CD4-positive, alpha-beta T cell treated with Interleukin-4 for 1 hour (primary cell): Measurements from ENCODE around the gene TMEM106A.
"Not testable (repeated sequence)": the region's sequence is repeated elsewhere in the genome, so short reads cannot be mapped to it uniquely, and the experiment has no call there.

Source experiments
- DNase-seq, 2 donors: peaks; one replicate each; pipeline ENCODE4 v3.0.0-alpha.2; 2020 to 2022

The TMEM106A gene

DNA sequence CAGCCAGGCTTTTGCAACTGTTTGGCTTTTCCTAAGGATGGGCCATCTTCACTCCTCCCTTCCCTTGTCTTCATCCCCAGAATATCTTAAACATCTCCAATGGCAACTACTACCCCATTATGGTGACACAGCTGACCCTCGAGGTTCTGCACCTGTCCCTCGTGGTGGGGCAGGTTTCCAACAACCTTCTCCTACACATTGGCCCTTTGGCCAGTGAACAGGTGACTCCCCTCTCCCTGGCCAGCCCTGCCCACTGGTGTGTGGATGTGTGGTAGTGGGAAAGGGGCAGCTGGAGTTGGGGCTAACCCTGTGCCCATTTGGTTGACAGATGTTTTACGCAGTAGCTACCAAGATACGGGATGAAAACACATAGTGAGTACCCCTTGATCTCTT is 4.7 kb downstream of the TMEM106A start:
- no peak for DNase-seq

DNA sequence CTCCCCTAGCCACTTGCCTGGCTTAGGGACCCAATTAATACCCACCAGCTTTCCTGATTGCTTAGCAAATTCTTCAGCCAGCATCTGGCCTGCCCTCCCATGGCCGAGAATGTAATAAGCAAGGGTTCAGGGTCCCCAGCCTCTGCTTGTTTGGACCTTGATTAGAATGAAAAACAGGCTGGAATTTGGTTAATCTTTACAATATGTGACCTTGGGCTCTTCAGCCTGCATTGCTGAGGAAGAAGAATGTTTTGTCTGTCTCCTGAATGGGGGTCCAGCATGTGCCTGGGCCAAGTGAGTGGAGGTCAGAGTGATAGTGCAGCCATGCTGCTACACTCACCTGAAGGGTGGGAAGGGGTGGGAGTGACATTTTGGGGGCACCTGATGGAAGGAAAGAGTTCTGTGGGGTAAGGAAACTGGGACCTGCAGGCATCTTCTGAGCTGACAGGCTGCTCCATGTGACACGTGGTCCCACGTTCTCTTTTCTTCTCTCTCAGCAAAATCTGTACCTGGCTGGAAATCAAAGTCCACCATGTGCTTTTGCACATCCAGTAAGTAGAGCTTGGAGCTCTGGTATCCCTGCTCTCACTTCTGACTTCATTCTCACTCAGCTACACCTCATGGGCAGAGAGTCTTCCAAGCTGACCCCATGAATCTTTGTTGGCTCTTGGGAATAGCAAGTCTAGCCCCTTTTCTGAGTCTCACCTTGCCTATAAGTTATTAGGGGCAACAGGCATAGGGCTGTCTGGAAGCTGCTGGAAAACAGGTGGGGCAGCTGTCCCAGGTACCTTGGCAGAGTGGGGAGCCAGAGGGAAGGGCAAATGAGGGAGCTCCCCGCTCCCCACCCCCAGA is 5.3 kb downstream of the TMEM106A start:
- DNase-seq: no peak

DNA sequence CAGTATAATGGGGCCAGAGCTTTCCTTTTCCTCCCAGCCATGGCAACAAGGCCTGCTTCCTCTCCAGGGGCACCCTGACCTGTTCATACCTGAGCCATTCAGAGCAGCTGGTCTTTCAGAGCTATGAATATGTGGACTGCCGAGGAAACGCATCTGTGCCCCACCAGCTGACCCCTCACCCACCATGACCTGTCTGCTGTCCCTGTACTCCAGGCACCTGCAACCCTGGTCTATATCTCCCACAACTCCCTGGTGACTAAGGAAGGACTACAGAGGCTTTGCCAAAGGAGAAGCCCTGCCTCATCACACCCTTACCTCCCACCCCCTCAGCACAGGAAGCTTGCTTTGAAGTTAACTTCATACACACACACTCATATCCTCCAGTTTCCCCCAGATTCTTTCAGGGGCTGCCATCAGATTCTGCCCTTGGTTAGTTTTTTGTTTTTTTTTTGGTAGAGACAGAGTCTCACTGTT is 6.0 kb downstream of the TMEM106A start:
- no peak for DNase-seq

DNA sequence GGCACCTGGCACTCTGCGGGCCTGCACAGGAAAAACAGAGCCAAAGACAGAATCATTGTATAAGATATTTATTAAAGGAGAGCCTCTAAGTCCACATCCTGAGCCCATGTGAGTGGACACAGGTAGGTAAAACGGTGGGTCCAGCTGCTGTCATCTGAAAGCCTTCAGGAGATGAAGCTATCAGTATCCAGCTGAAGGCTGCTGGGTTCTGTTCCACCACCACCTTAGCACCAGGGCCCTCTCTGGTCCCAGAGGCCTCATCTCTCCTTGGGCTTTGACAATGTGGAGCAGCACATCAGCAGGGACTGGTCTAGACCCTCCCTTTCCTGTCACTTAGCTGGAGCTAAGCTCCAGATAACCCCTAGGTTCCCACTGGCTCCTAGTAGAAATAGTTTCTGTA is 7.3 kb downstream of the TMEM106A start:
- no peak for DNase-seq

DNA sequence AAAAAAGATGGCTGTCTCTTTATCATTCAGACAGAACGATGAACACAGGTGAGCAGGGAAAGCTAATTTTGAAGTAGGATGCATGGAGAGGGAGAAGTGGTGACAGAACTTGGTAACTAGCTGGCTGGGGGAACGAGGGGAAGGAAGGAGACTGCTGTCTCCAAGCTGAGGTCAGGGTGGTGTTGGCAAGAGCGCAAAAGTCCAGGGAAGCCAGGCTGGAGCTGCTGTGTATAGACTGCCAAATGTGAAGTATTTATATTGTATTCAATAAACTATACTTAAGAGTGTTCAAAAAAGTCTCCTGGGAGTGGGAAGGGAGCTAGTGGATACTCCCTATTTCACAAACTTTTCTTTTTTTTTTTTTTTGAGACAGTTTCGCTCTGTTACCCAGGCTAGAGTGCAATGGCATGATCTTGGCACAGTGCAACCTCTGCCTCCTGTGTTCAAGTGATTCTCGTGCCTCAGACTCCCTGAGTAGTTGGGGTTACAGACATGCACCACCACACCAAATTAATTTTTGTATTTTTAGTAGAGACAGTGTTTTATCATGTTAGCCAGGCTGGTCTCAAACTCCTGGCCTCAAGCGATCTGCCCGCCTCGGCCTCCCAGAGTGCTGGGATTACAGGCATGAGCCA is 8.2 kb downstream of the TMEM106A start:
- DNase-seq: no peak

DNA sequence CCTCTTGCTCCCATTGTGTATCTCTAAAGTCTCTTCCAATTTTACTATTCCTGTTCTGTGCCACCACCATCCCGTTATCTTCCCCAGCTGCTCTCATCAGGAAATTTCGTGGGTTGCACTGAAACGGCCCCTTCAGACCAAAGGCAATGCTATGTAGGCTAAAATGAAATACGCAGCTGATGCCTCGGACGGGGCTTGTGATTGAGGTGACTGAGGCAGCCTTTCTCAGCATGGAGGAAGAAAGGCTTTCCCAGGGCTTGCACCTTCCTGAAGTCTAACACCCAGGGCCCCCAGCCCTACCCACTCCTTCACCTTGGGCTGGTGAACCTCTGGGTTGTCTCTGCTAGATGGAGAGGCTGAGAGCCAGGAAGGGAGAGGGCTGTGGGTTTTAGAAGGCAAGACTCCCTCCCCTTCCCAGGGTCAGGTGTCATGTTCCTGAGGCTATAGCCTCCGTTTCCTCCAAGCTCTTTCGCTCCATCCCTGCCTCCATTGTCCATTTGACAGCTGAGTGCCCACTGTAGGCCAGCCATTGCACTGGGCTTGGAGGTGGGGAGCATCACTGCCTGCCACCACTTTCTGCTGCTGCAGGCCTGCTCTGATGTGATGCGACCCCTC is 8.9 kb downstream of the TMEM106A start:
- DNase-seq: no peak

DNA sequence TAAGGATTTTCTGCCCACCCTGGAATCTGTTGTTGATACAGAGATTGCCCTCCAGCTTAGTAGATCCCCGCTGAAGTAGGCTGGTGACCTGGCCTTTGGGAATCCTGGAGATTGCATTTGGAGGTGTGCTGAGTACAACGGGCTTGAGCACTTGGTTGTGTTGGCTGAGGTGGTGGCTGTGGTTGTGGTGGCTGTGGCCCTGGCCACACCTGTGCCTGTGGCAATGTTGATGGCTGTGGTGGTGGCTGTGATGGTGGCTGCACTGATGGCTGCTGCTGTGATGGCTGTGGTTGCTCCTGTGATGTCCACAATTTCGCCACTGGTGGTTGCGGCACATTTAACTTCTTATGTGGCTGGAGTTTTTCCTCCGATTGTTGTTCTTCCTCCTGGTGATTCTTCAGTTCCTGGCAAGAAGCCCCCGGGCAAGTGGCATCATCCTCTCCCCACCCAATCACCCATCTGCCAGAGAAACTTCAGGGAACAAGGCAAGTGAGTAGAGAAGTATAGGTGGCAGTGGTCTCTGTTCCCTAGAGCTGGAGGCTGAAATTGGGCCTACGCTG is 12.6 kb downstream of the TMEM106A start:
- no peak for DNase-seq

DNA sequence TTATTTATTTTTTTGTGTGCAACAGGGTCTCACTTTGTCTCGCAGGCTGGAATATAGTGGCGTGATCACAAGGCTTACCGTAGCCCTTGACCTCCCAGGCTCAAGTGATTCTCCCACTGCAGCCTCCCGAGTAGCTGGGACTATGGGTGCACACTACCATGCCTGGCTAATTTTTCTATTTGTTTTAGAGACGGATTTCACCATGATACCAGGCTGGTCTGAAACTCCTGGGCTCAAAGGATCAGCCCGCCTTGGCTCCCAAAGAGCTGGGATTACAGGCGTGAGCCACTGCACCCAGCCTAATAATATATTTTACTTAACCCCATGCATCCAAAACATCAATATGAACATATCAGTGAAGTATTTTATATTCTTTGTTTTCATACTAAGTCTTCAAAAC is 14.7 kb downstream of the TMEM106A start:
- DNase-seq: no peak

DNA sequence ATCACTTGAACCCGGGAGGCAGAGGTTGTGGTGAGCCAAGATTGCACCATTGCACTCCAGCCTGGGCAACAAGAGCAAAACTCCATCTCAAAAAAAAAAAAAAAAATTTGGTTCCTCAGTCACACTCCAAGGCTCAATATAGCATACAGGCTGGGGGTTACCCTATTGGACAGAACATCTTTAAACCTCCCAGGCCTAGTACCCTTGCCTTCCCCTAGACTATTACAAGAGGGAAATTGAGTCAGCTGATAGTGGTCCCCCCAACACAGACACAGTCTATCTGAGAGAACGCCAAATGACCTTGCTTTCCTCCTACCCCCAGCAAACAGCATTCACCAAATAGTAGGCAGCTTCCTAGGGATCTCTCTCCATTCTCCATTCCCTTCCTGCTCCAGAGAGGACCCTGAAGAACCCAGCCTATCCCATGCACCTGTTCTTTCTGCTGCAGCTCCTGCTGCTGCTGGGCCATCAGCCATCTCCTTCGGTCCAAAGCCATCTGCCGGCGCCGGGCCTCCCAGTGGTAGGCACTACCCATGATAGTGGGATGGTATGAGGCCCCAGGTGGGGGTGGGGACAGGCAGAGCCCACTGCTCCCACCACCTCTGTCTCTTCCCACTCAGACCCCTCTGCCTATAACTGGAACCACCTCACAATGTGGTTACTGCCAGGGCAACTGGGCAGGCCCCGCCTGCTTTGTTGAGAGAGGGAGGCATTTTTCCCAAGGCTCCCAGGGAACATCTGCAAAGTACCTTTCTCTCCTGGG is 16.5 kb downstream of the TMEM106A start, which contains the start of gene CCDC200:
TSS of gene CCDC200 (minus strand) at position 604 of the 763 bp plus-strand sequence. CDS start at position 535, 69 bp downstream.
- DNase-seq: not testable (repeated sequence)

DNA sequence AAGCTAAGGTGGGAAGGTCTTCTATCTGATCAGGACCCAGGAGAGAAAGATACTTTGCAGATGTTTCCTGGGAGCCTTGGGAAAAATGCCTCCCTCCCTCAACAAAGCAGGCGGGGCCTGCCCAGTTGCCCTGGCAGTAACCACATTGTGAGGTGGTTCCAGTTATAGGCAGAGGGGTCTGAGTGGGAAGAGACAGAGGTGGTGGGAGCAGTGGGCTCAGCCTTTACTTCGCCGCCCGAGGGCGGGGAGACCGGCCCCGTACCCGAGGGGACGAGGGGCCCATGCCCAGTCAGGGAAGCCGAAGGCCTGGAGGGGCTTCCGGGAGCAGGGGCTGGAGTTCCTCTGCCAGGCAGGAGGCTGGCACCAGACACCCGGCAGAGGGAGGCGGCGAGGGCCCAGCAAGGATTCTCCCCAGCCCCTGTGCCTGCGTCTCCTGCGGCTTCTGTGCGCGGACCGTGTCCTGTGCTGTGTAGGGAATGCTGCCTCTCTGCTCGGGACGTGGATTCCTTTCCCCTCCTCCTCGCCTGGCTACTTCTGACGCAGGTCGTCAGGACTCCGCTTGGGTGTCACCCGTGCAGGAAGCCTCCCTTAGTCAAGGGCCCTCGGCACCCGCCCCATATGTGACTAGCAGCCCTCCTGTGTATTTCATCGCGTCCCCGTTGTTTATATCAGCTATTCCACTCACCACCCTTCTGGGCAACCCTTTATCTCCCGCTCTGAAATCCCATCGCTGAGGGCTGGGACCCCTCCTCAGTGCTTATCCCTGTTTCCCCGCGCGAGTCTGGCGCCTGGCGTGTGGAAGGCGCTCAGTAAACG is 19.7 kb downstream of the TMEM106A start:
- DNase-seq: not testable (repeated sequence)

DNA sequence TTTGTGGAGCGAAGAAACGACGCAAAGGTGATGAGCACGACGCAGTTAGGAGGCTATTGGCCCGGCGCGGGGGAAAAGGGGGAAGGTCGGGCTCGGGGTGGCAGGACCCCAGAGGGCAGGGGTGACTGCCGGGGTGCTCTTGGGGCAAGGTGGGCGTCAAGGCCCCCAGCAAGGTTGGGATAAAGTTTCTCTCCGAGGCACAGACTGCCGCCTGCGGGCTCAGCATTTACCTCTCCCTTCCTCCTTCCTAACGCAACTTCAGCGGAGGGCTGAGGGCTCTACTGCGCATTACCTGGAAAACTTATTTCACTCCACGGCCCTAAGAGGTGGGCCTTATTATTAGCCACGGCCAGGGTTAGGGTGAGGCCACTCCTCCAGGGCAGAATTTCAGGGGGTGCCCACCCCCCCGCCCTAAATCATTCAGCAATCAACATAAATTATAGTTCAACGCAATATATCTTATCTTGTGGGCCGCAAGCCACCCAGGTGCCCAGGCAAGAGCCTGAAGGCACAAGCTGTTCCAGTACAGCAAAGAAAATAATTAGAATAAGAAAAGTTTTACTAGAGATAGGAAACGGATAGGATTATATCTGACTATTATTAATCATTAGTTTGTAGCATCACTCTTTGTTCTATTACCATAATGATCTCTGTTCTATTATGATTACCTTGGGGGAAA is 20.5 kb downstream of the TMEM106A start:
- not testable (repeated sequence) for DNase-seq

DNA sequence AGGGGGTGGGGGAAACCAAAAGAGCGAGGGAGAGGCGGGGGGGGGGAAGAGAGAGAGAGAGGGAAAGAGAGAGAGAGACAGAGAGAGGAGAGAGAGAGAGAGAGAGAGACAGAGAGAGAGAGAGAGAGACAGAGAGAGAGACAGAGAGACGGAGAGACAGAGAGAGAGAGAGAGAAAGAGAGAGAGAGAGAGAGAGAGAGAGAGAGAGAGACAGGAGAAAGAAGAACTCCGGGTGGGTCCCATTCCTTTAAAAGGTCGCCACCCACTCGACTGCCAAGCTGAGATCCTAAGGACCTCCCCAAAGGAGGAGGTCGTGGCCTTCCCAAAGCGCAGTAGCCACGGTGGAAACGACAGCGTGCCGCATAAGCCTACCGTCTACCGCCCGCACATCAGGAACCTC is 21.6 kb downstream of the TMEM106A start:
- not testable (repeated sequence) for DNase-seq

DNA sequence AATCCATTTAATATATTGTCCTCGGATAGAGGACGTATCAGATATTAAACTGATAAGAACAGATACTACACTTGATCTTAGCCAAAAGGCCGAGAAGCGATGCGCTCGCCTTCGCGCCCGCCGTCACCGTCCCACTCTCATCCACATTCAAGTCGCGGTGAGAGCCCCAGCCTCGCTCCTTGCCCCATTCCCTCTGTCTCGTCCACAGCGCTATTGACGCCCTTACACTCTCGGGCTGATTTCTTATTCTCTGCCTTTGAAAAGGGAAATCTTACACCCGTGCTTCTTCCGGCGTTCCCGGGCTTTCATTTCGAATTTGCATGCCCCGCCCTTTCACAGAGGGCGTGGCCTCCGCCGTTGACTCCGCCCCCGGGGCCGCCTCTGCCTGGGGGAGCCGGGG is 22.2 kb downstream of the TMEM106A start, which contains the start of gene RNU2-1:
TSS of gene RNU2-1 (minus strand) at position 101 of the 400 bp plus-strand sequence.
- DNase-seq: not testable (repeated sequence)

DNA sequence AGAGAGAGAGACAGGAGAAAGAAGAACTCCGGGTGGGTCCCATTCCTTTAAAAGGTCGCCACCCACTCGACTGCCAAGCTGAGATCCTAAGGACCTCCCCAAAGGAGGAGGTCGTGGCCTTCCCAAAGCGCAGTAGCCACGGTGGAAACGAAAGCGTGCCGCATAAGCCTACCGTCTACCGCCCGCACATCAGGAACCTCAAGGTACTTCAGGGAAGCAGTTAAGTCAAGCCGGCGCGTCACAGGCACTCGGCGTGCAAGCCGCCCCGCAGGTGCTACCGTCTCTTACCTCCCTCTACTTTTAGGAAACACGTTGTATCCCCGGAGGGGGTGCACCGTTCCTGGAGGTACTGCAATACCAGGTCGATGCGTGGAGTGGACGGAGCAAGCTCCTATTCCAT is 27.9 kb downstream of the TMEM106A start:
- DNase-seq: not testable (repeated sequence)

DNA sequence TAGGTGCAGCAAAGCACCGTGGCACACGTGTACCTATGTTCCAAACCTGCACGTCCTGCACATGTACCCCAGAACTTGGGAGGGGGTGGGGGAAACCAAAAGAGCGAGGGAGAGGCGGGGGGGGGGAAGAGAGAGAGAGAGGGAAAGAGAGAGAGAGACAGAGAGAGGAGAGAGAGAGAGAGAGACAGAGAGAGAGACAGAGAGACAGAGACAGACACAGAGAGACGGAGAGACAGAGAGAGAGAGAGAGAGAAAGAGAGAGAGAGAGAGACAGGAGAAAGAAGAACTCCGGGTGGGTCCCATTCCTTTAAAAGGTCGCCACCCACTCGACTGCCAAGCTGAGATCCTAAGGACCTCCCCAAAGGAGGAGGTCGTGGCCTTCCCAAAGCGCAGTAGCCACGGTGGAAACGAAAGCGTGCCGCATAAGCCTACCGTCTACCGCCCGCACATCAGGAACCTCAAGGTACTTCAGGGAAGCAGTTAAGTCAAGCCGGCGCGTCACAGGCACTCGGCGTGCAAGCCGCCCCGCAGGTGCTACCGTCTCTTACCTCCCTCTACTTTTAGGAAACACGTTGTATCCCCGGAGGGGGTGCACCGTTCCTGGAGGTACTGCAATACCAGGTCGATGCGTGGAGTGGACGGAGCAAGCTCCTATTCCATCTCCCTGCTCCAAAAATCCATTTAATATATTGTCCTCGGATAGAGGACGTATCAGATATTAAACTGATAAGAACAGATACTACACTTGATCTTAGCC is 29.1 kb downstream of the TMEM106A start:
- DNase-seq: not testable (repeated sequence)

DNA sequence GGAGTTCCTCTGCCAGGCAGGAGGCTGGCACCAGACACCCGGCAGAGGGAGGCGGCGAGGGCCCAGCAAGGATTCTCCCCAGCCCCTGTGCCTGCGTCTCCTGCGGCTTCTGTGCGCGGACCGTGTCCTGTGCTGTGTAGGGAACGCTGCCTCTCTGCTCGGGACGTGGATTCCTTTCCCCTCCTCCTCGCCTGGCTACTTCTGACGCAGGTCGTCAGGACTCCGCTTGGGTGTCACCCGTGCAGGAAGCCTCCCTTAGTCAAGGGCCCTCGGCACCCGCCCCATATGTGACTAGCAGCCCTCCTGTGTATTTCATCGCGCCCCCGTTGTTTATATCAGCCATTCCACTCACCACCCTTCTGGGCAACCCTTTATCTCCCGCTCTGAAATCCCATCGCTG is 34.8 kb downstream of the TMEM106A start:
- DNase-seq: not testable (repeated sequence)
